Stimulated activated CD8-positive, alpha-beta memory T cell treated with anti-CD3 and anti-CD28 coated beads, Interleukin-12 subunit alpha, Interleukin-12 subunit beta, amount 100 ng/mL, for 24 hours (primary cell): ENCODE results near the gene TAF5.
A peak's percentile ranks its signal among the peaks of the same experiment; 100 is the strongest.
"Not testable (repeated sequence)": the region's sequence is repeated elsewhere in the genome, so short reads cannot be mapped to it uniquely, and the experiment has no call there.

Source experiments
- DNase-seq: peaks from one replicate; pipeline ENCODE4 v3.0.0-alpha.2; 2020; ENCODE audit errors: extremely low read depth

TAF5 gene

DNA sequence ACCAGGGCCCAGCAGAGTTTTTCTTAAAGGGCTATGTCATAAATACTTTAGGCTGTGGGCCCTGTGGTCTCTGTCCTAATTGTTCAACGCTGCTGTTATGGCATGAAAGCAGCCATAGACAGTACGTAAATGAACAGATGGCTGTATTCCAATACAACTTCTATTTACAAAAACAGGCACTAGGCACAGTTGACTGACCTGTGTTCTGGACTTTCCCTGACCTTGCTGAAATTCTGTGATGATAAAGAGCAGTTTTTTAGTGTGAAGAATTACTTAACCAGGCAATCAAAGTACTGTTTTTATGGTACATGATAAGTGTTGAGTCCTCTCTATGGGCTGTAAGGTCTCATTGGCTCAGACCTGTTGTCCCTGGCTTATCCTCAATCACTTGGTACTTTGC, 45.8 kb downstream of the TAF5 start:
- no peak for DNase-seq

DNA sequence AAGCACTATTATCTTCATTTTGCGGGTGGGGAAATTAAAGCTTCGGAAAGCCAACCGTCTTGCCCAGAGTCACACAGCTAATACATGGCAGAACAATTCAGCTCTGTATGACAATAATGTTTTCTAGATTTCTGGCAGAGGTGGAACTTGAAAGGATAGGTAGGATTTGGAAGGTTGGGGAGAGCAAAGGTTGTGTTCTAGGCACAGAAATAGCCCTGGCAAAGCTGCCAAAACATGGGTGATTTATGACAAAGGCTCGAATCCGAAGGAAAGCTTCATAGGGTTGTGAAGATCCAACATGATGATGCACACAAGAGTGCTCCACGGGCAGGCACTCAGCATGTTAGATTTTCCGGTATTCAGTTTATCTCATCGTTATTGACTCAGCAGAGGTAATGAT, 47.8 kb downstream of the TAF5 start:
- DNase-seq, result no peak

DNA sequence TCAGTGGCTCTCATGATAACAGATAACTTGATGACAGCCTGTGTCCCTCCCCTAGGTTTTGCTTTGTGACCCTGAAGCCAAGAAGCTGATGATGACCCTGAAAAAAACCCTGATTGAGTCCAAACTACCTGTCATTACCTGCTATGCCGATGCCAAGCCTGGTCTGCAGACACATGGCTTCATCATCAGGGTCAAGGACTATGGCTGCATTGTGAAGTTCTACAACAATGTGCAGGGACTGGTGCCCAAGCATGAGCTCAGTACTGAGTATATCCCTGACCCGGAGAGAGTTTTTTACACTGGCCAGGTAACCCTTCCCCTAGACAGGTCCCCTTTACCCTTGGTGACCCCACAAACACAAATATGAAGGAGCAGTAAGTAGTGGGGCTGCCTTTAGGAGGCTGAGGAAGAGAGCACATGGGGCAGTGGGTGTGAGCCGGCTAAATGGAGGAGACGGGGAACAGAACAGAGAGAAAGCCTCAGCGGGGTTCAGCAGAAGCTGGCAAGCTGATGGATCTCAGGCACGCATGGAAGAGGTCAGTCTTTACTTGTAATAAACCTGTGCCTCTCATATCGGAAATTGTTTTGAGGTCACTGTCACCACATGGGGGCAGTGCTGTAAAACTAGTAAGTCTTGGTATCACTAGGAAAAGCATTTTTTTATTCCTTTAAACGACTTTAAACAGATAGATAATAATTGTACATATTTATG, 48.8 kb downstream of the TAF5 start:
- DNase-seq, result peak; percentile 8

GRCh38 chr10:103417148-103417469, 49.3 kb downstream of the TAF5 start:
- DNase-seq, result not testable (repeated sequence)

DNA sequence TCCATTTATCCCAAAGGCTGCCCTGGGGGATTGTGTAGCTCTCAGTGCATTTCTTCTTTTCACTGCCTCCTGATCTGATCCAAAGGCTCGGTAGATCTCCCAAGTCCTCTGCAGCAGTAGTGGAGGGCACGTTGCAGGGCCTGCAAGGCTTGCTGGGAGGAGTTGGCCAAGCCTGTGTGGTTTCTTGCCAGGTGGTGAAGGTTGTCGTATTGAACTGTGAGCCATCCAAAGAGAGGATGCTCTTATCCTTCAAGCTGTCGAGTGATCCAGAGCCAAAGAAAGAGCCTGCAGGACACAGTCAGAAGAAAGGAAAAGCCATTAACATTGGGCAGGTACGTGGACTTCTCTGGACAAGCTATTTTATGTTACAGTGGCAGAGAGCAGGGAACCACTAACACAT, 49.8 kb downstream of the TAF5 start:
- no peak for DNase-seq

GRCh38 chr10:103419101-103419500, 51.3 kb downstream of the TAF5 start:
- no peak for DNase-seq

DNA sequence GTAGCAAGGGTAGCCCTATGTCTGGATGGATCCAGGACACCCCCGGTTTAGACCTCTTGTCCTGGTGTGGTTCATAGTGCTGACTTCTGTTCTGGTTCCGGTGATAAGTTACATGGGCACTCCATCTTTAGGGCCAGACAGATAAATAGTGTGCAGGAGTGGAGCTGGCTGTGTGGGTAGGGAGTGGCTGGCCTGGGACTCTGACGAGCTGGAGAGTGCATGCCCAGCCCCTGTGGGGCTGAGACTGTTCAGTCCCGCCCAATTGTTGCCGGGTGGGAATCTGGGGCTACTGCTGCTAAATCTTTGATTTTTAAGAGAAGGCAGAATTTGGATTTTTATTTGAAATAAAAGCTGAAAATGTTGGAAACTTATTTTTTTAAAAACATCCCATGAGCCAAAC, 56.0 kb downstream of the TAF5 start:
- DNase-seq, result no peak

GRCh38 chr10:103427866-103428265, 60.1 kb downstream of the TAF5 start:
- DNase-seq, result no peak

- no peak for DNase-seq
These were observed 61.3 kb downstream of the TAF5 start for GRCh38 chr10:103428989-103429643.

GRCh38 chr10:103429647-103430046, 61.9 kb downstream of the TAF5 start:
- no peak for DNase-seq

DNA sequence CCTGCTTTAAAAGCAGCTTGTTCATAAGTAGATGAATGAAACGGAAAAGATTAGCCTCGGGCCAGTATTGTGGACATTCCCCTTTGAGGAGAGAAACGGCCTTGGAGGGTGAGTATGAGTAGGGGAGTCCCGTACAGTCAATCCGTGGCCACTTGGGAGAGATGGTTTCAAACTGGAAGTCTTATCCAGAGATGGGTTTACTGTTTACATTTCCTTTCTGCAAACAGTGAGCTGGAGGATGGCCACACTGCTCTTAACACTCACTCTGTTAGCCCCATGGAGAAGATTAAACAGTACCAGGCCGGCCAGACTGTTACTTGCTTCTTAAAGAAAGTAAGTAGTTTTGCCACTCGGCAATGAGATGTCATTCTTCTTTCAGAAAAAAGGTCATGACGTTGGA, 64.1 kb downstream of the TAF5 start:
- no peak for DNase-seq

- DNase-seq, result no peak
These were observed 66.1 kb downstream of the TAF5 start for GRCh38 chr10:103433858-103434257.
